Neural progenitor cell (in vitro differentiated cells): Measurements from ENCODE around the gene RXRB.
"Not testable (repeated sequence)": the region's sequence is repeated elsewhere in the genome, so short reads cannot be mapped to it uniquely, and the experiment has no call there.

Experiments
- CTCF ChIP-seq: fragments of 200-600 bp; sonication (generic); IDR thresholded peaks from 2 replicates; pipeline ENCODE4 v1.5.1; 2017; ENCODE audit warnings: antibody characterized with exemption, mild to moderate bottlenecking
- EZH2 ChIP-seq: fragments of 200-600 bp; sonication (generic); IDR thresholded peaks from 2 replicates; pipeline ENCODE4 v1.6.1; 2017; ENCODE audit warnings: antibody characterized with exemption, mild to moderate bottlenecking, moderate library complexity
- EZH2phosphoT487 ChIP-seq: fragments of 200-600 bp; sonication (generic); IDR thresholded peaks from 2 replicates; pipeline ENCODE4 v1.6.1; 2017; ENCODE audit warnings: antibody characterized with exemption

GRCh38 chr6:33226503-33227120 lies 26.1 kb upstream of the RXRB start:
- not testable (repeated sequence) for TF ChIP-seq CTCF, EZH2, EZH2phosphoT487
